HL-60 (cell line): ENCODE results near the gene TP53AIP1.

Experiments used
- DNase-seq, 2 experiments: peaks; one replicate each; pipeline ENCODE4 v3.0.0-alpha.2; 2010 to 2020; ENCODE audit warnings: low read depth in 1 of 2, low spot score in 1 of 2
- H3K27ac ChIP-seq: fragments of 250-450 bp; sonication (Bioruptor Pico); replicated peaks from 2 replicates; pipeline ENCODE4 v1.5.1; 2020; ENCODE audit warnings: mild to moderate bottlenecking, moderate library complexity
- H3K27me3 ChIP-seq: fragments of 250-450 bp; sonication (Bioruptor Pico); 2 replicates; pipeline ENCODE4 v1.5.1; 2021; ENCODE audit warnings: mild to moderate bottlenecking, moderate library complexity; ENCODE audit not compliant: insufficient read depth, poor library complexity, severe bottlenecking
- H3K4me3 ChIP-seq: replicated peaks from 2 replicates; pipeline ENCODE4 v1.5.1; 2011; ENCODE audit warnings: mild to moderate bottlenecking, control low read depth, low read length; ENCODE audit not compliant: insufficient read depth
- CTCF ChIP-seq: IDR thresholded peaks from one replicate; pipeline ENCODE4 v1.5.1; 2011; ENCODE audit warnings: low read length, control low read depth, inconsistent platforms; ENCODE audit not compliant: insufficient read depth
- GABPA ChIP-seq: IDR thresholded peaks from 2 replicates; pipeline ENCODE4 v1.6.1; 2012; ENCODE audit warnings: low read depth
- POLR2AphosphoS5 ChIP-seq: IDR thresholded peaks from 2 replicates; pipeline ENCODE4 v1.6.1; 2012; ENCODE audit warnings: low read depth
- REST ChIP-seq: IDR thresholded peaks from 2 replicates; pipeline ENCODE4 v1.6.1; 2012; ENCODE audit warnings: low read depth; ENCODE audit not compliant: insufficient replicate concordance
- SPI1 ChIP-seq: IDR thresholded peaks from 2 replicates; pipeline ENCODE4 v1.6.1; 2012; ENCODE audit warnings: low read depth, mild to moderate bottlenecking, borderline replicate concordance

The TP53AIP1 gene

GRCh38 chr11:128953151-128953550 is 10.5 kb upstream of the TP53AIP1 start:
- TF ChIP-seq POLR2AphosphoS5 (no peak), REST (no peak), CTCF (no peak), GABPA (no peak), SPI1 (no peak)
- peaks cover 6% of the 10 kb centered on the region for H3K27me3 ChIP-seq
- H3K27ac ChIP-seq, result no peak overlapping the region
- H3K4me3 ChIP-seq, result no peak overlapping the region
- no peak for DNase-seq

GRCh38 chr11:128949791-128950454 is 7.3 kb upstream of the TP53AIP1 start:
- no peak overlapping the region for H3K4me3 ChIP-seq
- H3K27ac ChIP-seq, result no peak overlapping the region
- TF ChIP-seq GABPA, result no peak
- TF ChIP-seq REST, result no peak
- TF ChIP-seq SPI1, result no peak
- no peak for TF ChIP-seq CTCF
- TF ChIP-seq POLR2AphosphoS5, result no peak
- no peak for DNase-seq
- H3K27me3 ChIP-seq, result peaks cover 6% of the 10 kb centered on the region

- H3K4me3 ChIP-seq, result no peak overlapping the region
- TF ChIP-seq SPI1 (no peak), GABPA (no peak), POLR2AphosphoS5 (no peak), CTCF (no peak), REST (no peak)
- H3K27me3 ChIP-seq, result peaks cover 6% of the 10 kb centered on the region
- no peak overlapping the region for H3K27ac ChIP-seq
- no peak for DNase-seq
These were observed 5.9 kb upstream of the TP53AIP1 start for GRCh38 chr11:128948583-128948982.
